Measurements from ENCODE around the gene GPN1. TPM values are rescaled to one million over a fixed set of nuclear protein-coding genes. Genes with fewer than 3 reads are reported as not detected.
"Not testable (repeated sequence)": the region's sequence is repeated elsewhere in the genome, so short reads cannot be mapped to it uniquely, and the experiment has no call there.

GPN1 gene
- total RNA-seq, 4 donors from 2014 or later, result 18.8 to 28.1 (median 22.7) TPM

- TF ChIP-seq, protein P1, sequence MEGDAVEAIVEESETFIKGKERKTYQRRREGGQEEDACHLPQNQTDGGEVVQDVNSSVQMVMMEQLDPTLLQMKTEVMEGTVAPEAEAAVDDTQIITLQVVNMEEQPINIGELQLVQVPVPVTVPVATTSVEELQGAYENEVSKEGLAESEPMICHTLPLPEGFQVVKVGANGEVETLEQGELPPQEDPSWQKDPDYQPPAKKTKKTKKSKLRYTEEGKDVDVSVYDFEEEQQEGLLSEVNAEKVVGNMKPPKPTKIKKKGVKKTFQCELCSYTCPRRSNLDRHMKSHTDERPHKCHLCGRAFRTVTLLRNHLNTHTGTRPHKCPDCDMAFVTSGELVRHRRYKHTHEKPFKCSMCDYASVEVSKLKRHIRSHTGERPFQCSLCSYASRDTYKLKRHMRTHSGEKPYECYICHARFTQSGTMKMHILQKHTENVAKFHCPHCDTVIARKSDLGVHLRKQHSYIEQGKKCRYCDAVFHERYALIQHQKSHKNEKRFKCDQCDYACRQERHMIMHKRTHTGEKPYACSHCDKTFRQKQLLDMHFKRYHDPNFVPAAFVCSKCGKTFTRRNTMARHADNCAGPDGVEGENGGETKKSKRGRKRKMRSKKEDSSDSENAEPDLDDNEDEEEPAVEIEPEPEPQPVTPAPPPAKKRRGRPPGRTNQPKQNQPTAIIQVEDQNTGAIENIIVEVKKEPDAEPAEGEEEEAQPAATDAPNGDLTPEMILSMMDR (IDR thresholded peaks at IDR 0.05), result peak; percentile 91 to 96 (median 92)
- TF ChIP-seq POLR2A (IDR thresholded peaks at IDR 0.05; ENCODE audit: low read depth), result no peak
- no peak for DNase-seq (ENCODE audit: extremely low spot score)
- 49% methylated on average over 9 of the region's 9 CpGs for WGBS
- Histone ChIP-seq H3K9me3 (no peaks in the 10 kb centered on the region), H3K36me3 (peaks cover 37 to 95% (median 70%) of the 10 kb centered on the region in 4 donors), H3K27ac (replicated peaks in 1 of 4) (peak overlapping the region in 1 of 4 donors; percentile 38), H3K27me3 (no peaks in the 10 kb centered on the region), H3K4me1 (peaks cover 0 to 13% (median 7%) of the 10 kb centered on the region in 4 donors), H3K4me3 (no peak overlapping the region)
- intact Hi-C loops (cut with DNase I), result loop anchor here (5.0 kb wide), 1 partner anchor 769 kb away; no protein-coding TSS in a partner anchor
Observed at GRCh38 chr2:27683390-27684071, 54.7 kb downstream of the GPN1 start.

DNA sequence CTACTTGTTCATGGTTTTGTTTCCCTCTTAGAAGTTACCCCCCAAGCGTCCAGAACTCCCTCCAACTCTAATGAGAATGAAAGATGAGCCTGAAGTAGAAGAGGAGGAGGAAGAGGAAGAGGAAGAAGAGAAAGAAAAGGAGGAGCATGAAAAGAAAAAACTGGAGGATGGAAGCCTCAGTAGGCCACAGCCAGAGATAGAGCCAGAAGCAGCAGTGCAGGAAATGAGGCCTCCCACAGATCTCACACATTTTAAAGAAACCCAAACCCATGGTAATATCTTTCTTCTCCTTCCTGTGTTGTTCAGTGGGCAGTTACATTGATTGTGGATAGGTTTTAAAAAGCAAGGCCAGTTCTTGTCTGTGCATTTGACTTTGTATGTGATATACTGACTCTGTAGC lies 56.2 kb downstream of the GPN1 start:
- H3K27me3 ChIP-seq; DNase-seq (ENCODE audit: extremely low spot score); intact Hi-C loops (cut with DNase I); H3K27ac ChIP-seq (replicated peaks in 1 of 4); H3K4me3 ChIP-seq; H3K9me3 ChIP-seq: not testable (repeated sequence)
- Histone ChIP-seq H3K36me3 (peaks cover 32 to 95% (median 63%) of the 10 kb centered on the region in 4 donors), H3K4me1 (peaks cover 0 to 13% (median 7%) of the 10 kb centered on the region in 4 donors)
- WGBS, result 96% methylated on average over 1 of the region's 1 CpG

- Histone ChIP-seq H3K36me3 (peaks cover 32 to 95% (median 68%) of the 10 kb centered on the region in 4 donors), H3K4me3 (no peak overlapping the region), H3K4me1 (peaks cover 0 to 13% (median 7%) of the 10 kb centered on the region in 4 donors), H3K27ac (replicated peaks in 1 of 4) (no peak overlapping the region), H3K27me3 (no peaks in the 10 kb centered on the region), H3K9me3 (no peaks in the 10 kb centered on the region)
- no peak for DNase-seq (ENCODE audit: extremely low spot score)
- no peak for TF ChIP-seq EP300 (IDR thresholded peaks at IDR 0.05)
- TF ChIP-seq, protein P1 (IDR thresholded peaks at IDR 0.05), result no peak
- no peak for TF ChIP-seq POLR2A (IDR thresholded peaks at IDR 0.05; ENCODE audit: low read depth)
- TF ChIP-seq POLR2AphosphoS5 (IDR thresholded peaks at IDR 0.05), result no peak
- intact Hi-C loops (cut with DNase I), result no loop called here
- WGBS, result 94% methylated on average over 3 of the region's 3 CpGs
Observed at GRCh38 chr2:27685577-27685976, 56.7 kb downstream of the GPN1 start.

DNA sequence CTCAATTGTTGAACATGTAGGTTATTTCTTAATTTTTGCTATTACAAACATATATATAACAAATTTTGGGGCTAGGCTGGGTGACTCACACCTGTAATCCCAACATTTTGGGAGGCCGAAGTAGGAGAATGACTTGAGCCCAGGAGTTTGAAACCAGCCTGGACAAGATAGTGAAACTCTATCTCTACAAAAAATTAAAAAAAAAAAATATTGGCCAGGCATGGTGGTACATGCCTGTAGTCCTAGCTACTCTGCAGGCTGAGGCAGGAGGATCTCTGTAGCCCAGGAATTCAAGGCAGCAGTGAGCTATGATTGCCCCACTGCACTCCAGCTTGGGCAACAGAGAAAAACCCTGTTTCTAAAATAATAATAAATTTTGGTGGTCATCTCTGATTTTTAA lies 58.4 kb downstream of the GPN1 start:
- H3K4me1 ChIP-seq, result peaks cover 0 to 8% (median 7%) of the 10 kb centered on the region in 4 donors
- intact Hi-C loops (cut with DNase I), result no loop called here
- peaks cover 32 to 94% (median 61%) of the 10 kb centered on the region in 4 donors for H3K36me3 ChIP-seq
- no peak overlapping the region for H3K4me3 ChIP-seq
- H3K27ac ChIP-seq (replicated peaks in 1 of 4), result no peak overlapping the region
- no peak for DNase-seq (ENCODE audit: extremely low spot score)
- WGBS, result 87% methylated on average over 1 of the region's 1 CpG
- TF ChIP-seq EP300 (IDR thresholded peaks at IDR 0.05), result no peak
- no peaks in the 10 kb centered on the region for H3K27me3 ChIP-seq
- H3K9me3 ChIP-seq, result no peaks in the 10 kb centered on the region

DNA sequence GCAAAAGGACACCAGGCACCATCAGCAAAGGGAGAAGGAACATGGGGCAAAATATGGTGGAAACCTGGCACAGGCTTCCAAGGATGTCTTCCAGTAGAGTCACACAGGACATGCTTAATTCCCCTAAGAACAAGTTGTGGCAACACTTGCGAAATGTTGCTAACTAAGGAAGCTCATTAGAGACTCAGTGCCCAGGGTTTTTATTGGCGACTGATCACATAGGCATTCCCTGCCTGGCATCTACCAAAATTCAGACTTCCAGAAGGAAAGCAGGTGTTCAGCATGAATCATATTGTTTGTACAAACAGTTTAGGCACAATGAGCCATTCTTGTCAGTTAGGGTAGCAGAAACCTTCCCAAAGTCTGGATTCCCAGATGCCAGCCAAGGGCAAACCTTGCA lies 60.6 kb downstream of the GPN1 start:
- TF ChIP-seq, protein P1 (IDR thresholded peaks at IDR 0.05), result no peak
- TF ChIP-seq POLR2AphosphoS5 (IDR thresholded peaks at IDR 0.05) (no peak), EP300 (IDR thresholded peaks at IDR 0.05) (no peak), POLR2A (IDR thresholded peaks at IDR 0.05; ENCODE audit: low read depth) (no peak)
- Histone ChIP-seq H3K4me1 (no peaks in the 10 kb centered on the region), H3K36me3 (peaks cover 35 to 97% (median 65%) of the 10 kb centered on the region in 4 donors), H3K9me3 (no peaks in the 10 kb centered on the region), H3K27me3 (no peaks in the 10 kb centered on the region), H3K4me3 (no peak overlapping the region), H3K27ac (replicated peaks in 1 of 4) (no peak overlapping the region)
- intact Hi-C loops (cut with DNase I), result no loop called here
- no peak for DNase-seq (ENCODE audit: extremely low spot score)
- 81% methylated on average over 2 of the region's 2 CpGs for WGBS

GRCh38 chr2:27690052-27690451 lies 61.2 kb downstream of the GPN1 start:
- no peak overlapping the region for H3K4me3 ChIP-seq
- no peaks in the 10 kb centered on the region for H3K9me3 ChIP-seq
- H3K4me1 ChIP-seq, result no peaks in the 10 kb centered on the region
- DNase-seq (ENCODE audit: extremely low spot score), result no peak
- no peaks in the 10 kb centered on the region for H3K27me3 ChIP-seq
- H3K36me3 ChIP-seq, result peaks cover 34 to 97% (median 65%) of the 10 kb centered on the region in 4 donors
- no peak for TF ChIP-seq POLR2A (IDR thresholded peaks at IDR 0.05; ENCODE audit: low read depth)
- no peak for TF ChIP-seq EP300 (IDR thresholded peaks at IDR 0.05)
- TF ChIP-seq, protein P1 (IDR thresholded peaks at IDR 0.05), result no peak
- TF ChIP-seq POLR2AphosphoS5 (IDR thresholded peaks at IDR 0.05), result no peak
- intact Hi-C loops (cut with DNase I), result no loop called here
- H3K27ac ChIP-seq (replicated peaks in 1 of 4), result no peak overlapping the region
